IPS-20b (cell line): ENCODE measurements around the gene GPAT3.
"Not testable (repeated sequence)": the region's sequence is repeated elsewhere in the genome, so short reads cannot be mapped to it uniquely, and the experiment has no call there.

Experiments used
- H3K27ac ChIP-seq: one replicate; pipeline ENCODE4 v1.5.1; 2013; ENCODE audit warnings: low read length
- H3K27me3 ChIP-seq: 2 replicates; pipeline ENCODE4 v1.6.1; 2013; ENCODE audit warnings: mild to moderate bottlenecking, low read length, inconsistent platforms; ENCODE audit not compliant: insufficient read depth
- H3K36me3 ChIP-seq: 2 replicates; pipeline ENCODE4 v1.6.1; 2013; ENCODE audit warnings: low read depth, mild to moderate bottlenecking, inconsistent platforms, low read length, moderate library complexity; ENCODE audit not compliant: insufficient read depth
- H3K4me1 ChIP-seq: 2 replicates; pipeline ENCODE4 v1.6.1; 2013; ENCODE audit warnings: mild to moderate bottlenecking, control low read depth, inconsistent platforms, low read length, moderate library complexity; ENCODE audit not compliant: insufficient read depth
- H3K4me3 ChIP-seq: 2 replicates; pipeline ENCODE4 v1.5.1; 2013; ENCODE audit warnings: mild to moderate bottlenecking, low read length, inconsistent platforms
- H3K9ac ChIP-seq: 2 replicates; pipeline ENCODE4 v1.6.1; 2013; ENCODE audit warnings: low read depth, mild to moderate bottlenecking, inconsistent platforms, low read length, moderate library complexity
- H3K9me3 ChIP-seq: 2 replicates; pipeline ENCODE4 v1.6.1; 2013; ENCODE audit warnings: mild to moderate bottlenecking, low read depth, low read length, inconsistent platforms; ENCODE audit not compliant: insufficient read depth

GPAT3 gene

DNA sequence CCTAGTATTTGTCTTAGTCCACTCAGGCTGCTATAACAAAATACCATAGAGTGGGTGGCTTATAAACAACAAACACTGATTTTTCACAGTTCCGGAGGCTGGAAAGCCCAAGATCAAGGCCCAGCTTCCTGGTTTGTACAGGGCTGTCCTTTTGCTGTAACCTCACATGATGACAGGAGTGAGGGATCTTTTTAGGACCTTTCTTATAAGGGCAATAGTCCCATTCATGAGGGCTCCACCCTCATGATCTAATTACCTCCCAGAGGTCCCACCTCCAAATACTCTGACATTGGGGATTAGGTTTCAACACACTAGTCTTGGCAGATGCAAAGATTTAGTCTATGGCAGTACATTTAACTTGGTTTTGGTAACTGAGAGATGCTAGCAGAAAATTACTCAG lies 20.9 kb downstream of the GPAT3 start:
- H3K4me3 ChIP-seq = no peak overlapping the region
- H3K9me3 ChIP-seq = no peaks in the 10 kb centered on the region
- H3K4me1 ChIP-seq = no peaks in the 10 kb centered on the region
- no peaks in the 10 kb centered on the region for H3K27me3 ChIP-seq
- no peaks in the 10 kb centered on the region for H3K36me3 ChIP-seq
- no peak overlapping the region for H3K9ac ChIP-seq
- H3K27ac ChIP-seq = no peak overlapping the region

GRCh38 chr4:83558059-83558653 lies 22.2 kb downstream of the GPAT3 start:
- no peaks in the 10 kb centered on the region for H3K36me3 ChIP-seq
- H3K4me1 ChIP-seq = no peaks in the 10 kb centered on the region
- H3K27me3 ChIP-seq = no peaks in the 10 kb centered on the region
- no peak overlapping the region for H3K4me3 ChIP-seq
- H3K9ac ChIP-seq = no peak overlapping the region
- no peaks in the 10 kb centered on the region for H3K9me3 ChIP-seq
- H3K27ac ChIP-seq = no peak overlapping the region

DNA sequence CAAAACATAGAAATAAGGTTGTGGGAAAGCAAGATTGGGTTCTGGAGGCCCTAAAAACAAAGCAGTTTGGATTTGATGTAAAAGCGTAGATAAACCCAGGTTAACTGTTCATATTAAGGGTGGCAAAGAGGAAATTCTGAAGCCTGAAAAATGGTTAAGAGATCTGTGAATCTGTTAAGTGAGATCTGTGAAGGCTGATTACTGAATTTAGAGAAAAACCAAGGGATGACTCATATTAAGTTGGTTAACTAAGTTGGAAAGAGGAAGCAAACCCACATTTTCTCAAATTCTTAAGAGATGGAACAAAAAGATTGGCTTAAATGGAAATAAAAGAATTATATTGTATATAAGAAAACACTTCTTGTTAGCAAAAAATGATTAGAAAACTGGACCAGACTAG lies 22.8 kb downstream of the GPAT3 start:
- H3K9me3 ChIP-seq = no peaks in the 10 kb centered on the region
- H3K27me3 ChIP-seq = no peaks in the 10 kb centered on the region
- no peaks in the 10 kb centered on the region for H3K4me1 ChIP-seq
- H3K36me3 ChIP-seq = no peaks in the 10 kb centered on the region
- H3K4me3 ChIP-seq = no peak overlapping the region
- no peak overlapping the region for H3K9ac ChIP-seq
- H3K27ac ChIP-seq = no peak overlapping the region

GRCh38 chr4:83560523-83560922 lies 24.6 kb downstream of the GPAT3 start:
- Histone ChIP-seq H3K4me1 (no peaks in the 10 kb centered on the region), H3K27ac (no peak overlapping the region), H3K4me3 (no peak overlapping the region), H3K9me3 (no peaks in the 10 kb centered on the region), H3K9ac (no peak overlapping the region), H3K36me3 (no peaks in the 10 kb centered on the region), H3K27me3 (no peaks in the 10 kb centered on the region)

DNA sequence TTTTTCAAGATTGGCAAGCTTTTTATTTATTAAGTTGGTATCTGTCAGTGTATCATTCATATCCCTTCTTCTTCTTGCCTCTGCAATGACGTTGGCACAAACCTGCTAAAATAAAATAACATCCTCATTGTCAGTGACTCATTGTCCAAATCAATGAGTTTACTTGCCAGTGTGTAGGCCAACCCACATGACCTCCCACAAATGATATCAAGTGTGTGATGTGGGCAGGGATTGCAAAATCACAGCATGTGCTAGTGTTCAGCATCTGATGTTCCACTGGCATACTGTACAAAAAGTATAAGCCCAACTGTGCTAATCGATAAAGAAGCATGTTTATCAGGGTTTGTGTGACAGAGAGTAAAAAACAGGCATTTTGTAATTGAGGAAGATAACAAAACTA lies 25.5 kb downstream of the GPAT3 start:
- H3K4me3 ChIP-seq = no peak overlapping the region
- H3K27ac ChIP-seq = no peak overlapping the region
- H3K9me3 ChIP-seq = no peaks in the 10 kb centered on the region
- H3K27me3 ChIP-seq = no peaks in the 10 kb centered on the region
- no peak overlapping the region for H3K9ac ChIP-seq
- no peaks in the 10 kb centered on the region for H3K36me3 ChIP-seq
- H3K4me1 ChIP-seq = no peaks in the 10 kb centered on the region

- H3K9ac ChIP-seq = no peak overlapping the region
- H3K27ac ChIP-seq = no peak overlapping the region
- no peaks in the 10 kb centered on the region for H3K36me3 ChIP-seq
- H3K4me1 ChIP-seq = no peaks in the 10 kb centered on the region
- H3K4me3 ChIP-seq = no peak overlapping the region
- no peaks in the 10 kb centered on the region for H3K27me3 ChIP-seq
- H3K9me3 ChIP-seq = no peaks in the 10 kb centered on the region
Measured at GRCh38 chr4:83563998-83564397, 28.1 kb downstream of the GPAT3 start.

- Histone ChIP-seq H3K27me3 (no peaks in the 10 kb centered on the region), H3K9ac (no peak overlapping the region), H3K4me1 (no peaks in the 10 kb centered on the region), H3K36me3 (no peaks in the 10 kb centered on the region), H3K27ac (no peak overlapping the region), H3K9me3 (no peaks in the 10 kb centered on the region), H3K4me3 (no peak overlapping the region)
Measured at GRCh38 chr4:83568062-83568461, 32.2 kb downstream of the GPAT3 start.

- no peak overlapping the region for H3K27ac ChIP-seq
- H3K4me3 ChIP-seq = no peak overlapping the region
- no peaks in the 10 kb centered on the region for H3K27me3 ChIP-seq
- H3K9me3 ChIP-seq = no peaks in the 10 kb centered on the region
- no peaks in the 10 kb centered on the region for H3K4me1 ChIP-seq
- H3K9ac ChIP-seq = no peak overlapping the region
- no peaks in the 10 kb centered on the region for H3K36me3 ChIP-seq
Measured at GRCh38 chr4:83569429-83569828, 33.5 kb downstream of the GPAT3 start.

DNA sequence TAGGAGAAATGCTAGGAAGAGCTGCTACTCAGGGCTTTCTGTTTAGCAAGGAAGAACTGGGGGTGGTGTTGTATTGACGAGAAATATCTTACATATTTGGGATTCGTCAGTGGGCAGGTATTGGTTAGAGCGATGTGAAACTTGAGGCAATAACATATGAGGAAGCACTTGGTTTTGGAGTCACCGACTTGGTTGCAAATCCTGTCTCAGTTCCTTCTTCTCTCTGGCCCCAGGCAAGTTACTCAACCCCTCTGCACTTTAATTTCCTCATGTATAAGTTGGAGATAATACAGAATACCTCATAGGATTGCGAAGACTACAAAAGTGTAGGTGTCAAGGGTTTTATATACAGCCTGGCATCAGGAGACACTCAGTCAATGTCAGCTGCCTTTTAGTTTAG lies 34.1 kb downstream of the GPAT3 start:
- Histone ChIP-seq H3K9me3 (no peaks in the 10 kb centered on the region), H3K4me3 (no peak overlapping the region), H3K27me3 (no peaks in the 10 kb centered on the region), H3K27ac (no peak overlapping the region), H3K36me3 (no peaks in the 10 kb centered on the region), H3K4me1 (no peaks in the 10 kb centered on the region), H3K9ac (no peak overlapping the region)

GRCh38 chr4:83572848-83573247 lies 36.9 kb downstream of the GPAT3 start:
- Histone ChIP-seq H3K9me3 (no peaks in the 10 kb centered on the region), H3K27me3 (no peaks in the 10 kb centered on the region), H3K27ac (no peak overlapping the region), H3K4me1 (no peaks in the 10 kb centered on the region), H3K4me3 (no peak overlapping the region), H3K36me3 (no peaks in the 10 kb centered on the region), H3K9ac (no peak overlapping the region)

- no peak overlapping the region for H3K27ac ChIP-seq
- no peak overlapping the region for H3K4me3 ChIP-seq
- H3K27me3 ChIP-seq = no peaks in the 10 kb centered on the region
- no peaks in the 10 kb centered on the region for H3K4me1 ChIP-seq
- H3K36me3 ChIP-seq = no peaks in the 10 kb centered on the region
- H3K9me3 ChIP-seq = no peaks in the 10 kb centered on the region
- H3K9ac ChIP-seq = no peak overlapping the region
Measured at GRCh38 chr4:83574247-83574646, 38.3 kb downstream of the GPAT3 start.

- not testable (repeated sequence) for H3K4me3 ChIP-seq, H3K4me1 ChIP-seq, H3K9me3 ChIP-seq, H3K27me3 ChIP-seq, H3K27ac ChIP-seq, H3K9ac ChIP-seq, H3K36me3 ChIP-seq
Measured at GRCh38 chr4:83576237-83576636, 40.3 kb downstream of the GPAT3 start.
